ENCODE measurements around the gene PLA2G4C. TPM values are rescaled to one million over a fixed set of nuclear protein-coding genes. Genes with fewer than 3 reads are reported as not detected.

Gene PLA2G4C
- polyA plus RNA-seq, 3 donors = 3.8 to 14.5 (median 8.5) TPM

DNA sequence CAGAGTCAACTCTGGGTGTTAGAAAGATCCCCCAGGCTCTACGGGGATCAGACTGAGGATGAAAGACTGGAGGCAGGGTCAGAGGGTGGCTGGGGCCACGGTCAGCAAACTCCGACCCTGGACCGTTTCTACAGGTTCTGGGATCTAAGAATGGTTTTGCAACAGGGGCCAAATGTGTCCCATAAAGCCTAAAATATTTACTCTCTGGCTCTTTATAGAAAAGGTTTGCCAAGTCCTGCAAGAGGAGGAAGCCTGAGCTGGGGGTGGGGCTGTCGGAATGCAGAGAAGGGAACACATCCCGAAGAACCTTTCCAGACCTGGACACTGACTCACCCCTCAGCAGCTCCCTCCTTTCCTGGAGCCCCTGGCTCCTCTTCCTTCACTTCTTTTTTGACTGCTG is 38.8 kb upstream of the PLA2G4C start:
- H4K20me1 ChIP-seq (ENCODE audit: insufficient read depth, low read length) = no peaks in the 10 kb centered on the region
- WGBS (ENCODE audit: insufficient coverage) = 94% methylated on average over 2 of the region's 6 CpGs
- no peak overlapping the region for H2AFZ ChIP-seq (ENCODE audit: insufficient read depth, low read depth, low read length, poor library complexity, severe bottlenecking)
- no peak for DNase-seq
- H3K9me3 ChIP-seq (replicated peaks in 1 of 2; ENCODE audit: control insufficient read depth in 1 of 2, insufficient read depth in 1 of 2, low read length in 2 of 2) = no peaks in the 10 kb centered on the region
- no peak overlapping the region for H3K27ac ChIP-seq (ENCODE audit: low read depth in 1 of 2, low read length in 2 of 2)
- Mint-ChIP-seq H3K4me3 (no peak overlapping the region), H3K9me3 (peaks cover 0 to 2% (median 0%) of the 10 kb centered on the region in 7 donors), H3K4me1 (no peaks in the 10 kb centered on the region), H3K27me3 (ENCODE audit: low read depth in 3 of 3) (peaks cover 0 to 1% (median 0%) of the 10 kb centered on the region in 3 donors), H3K27ac (no peak overlapping the region), H3K36me3 (peaks cover 31 to 63% of the 10 kb centered on the region in 2 donors)
- H3K27me3 ChIP-seq (ENCODE audit: control insufficient read depth in 2 of 2, insufficient read depth in 2 of 2, low read length in 2 of 2) = no peaks in the 10 kb centered on the region
- H3K9ac ChIP-seq (ENCODE audit: insufficient read depth, low read length, poor library complexity, severe bottlenecking) = no peak overlapping the region
- no peaks in the 10 kb centered on the region for H3K4me1 ChIP-seq (ENCODE audit: control insufficient read depth in 1 of 2, insufficient read depth in 2 of 2, low read length in 2 of 2)
- H3K4me2 ChIP-seq (replicated peaks; ENCODE audit: extremely low read depth, low read length, poor library complexity, severe bottlenecking) = no peak overlapping the region
- H3K79me2 ChIP-seq (ENCODE audit: insufficient read depth, low read length) = no peaks in the 10 kb centered on the region
- no peak overlapping the region for H3K4me3 ChIP-seq (replicated peaks in 1 of 3; ENCODE audit: low read depth in 2 of 3, low read length in 3 of 3)
- H3K36me3 ChIP-seq (replicated peaks in 1 of 2; ENCODE audit: control insufficient read depth in 1 of 2, insufficient read depth in 2 of 2, low read length in 2 of 2) = peaks cover 7 to 49% of the 10 kb centered on the region in 2 donors
- intact Hi-C loops (cut with micrococcal nuclease) = no loop called here
- TF ChIP-seq, protein P1, sequence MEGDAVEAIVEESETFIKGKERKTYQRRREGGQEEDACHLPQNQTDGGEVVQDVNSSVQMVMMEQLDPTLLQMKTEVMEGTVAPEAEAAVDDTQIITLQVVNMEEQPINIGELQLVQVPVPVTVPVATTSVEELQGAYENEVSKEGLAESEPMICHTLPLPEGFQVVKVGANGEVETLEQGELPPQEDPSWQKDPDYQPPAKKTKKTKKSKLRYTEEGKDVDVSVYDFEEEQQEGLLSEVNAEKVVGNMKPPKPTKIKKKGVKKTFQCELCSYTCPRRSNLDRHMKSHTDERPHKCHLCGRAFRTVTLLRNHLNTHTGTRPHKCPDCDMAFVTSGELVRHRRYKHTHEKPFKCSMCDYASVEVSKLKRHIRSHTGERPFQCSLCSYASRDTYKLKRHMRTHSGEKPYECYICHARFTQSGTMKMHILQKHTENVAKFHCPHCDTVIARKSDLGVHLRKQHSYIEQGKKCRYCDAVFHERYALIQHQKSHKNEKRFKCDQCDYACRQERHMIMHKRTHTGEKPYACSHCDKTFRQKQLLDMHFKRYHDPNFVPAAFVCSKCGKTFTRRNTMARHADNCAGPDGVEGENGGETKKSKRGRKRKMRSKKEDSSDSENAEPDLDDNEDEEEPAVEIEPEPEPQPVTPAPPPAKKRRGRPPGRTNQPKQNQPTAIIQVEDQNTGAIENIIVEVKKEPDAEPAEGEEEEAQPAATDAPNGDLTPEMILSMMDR (IDR thresholded peaks at IDR 0.05) = no peak

DNA sequence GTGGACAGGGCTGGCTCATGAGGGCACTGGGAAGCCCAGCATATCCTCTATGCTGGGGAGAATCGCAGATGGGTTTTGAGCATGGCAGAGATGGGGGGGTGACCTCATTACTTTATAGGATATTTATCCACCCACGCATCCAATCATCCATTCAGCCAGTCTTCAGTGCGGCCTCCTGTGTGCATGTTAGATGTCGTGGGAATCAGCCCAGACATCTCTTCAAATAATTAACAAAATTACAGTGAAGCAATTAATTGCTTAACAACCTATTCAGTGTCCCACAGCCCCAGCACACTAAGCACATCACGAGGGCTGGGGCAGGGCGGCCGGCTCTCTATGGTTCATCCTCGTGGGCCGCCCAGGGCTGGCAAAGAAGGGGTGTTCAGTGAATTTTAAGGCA is 38.0 kb upstream of the PLA2G4C start:
- Histone ChIP-seq H4K20me1 (ENCODE audit: insufficient read depth, low read length) (no peaks in the 10 kb centered on the region), H3K9me3 (replicated peaks in 1 of 2; ENCODE audit: control insufficient read depth in 1 of 2, insufficient read depth in 1 of 2, low read length in 2 of 2) (no peaks in the 10 kb centered on the region), H3K9ac (ENCODE audit: insufficient read depth, low read length, poor library complexity, severe bottlenecking) (no peak overlapping the region), H3K4me1 (ENCODE audit: control insufficient read depth in 1 of 2, insufficient read depth in 2 of 2, low read length in 2 of 2) (no peaks in the 10 kb centered on the region), H3K4me3 (replicated peaks in 1 of 3; ENCODE audit: low read depth in 2 of 3, low read length in 3 of 3) (no peak overlapping the region), H3K36me3 (replicated peaks in 1 of 2; ENCODE audit: control insufficient read depth in 1 of 2, insufficient read depth in 2 of 2, low read length in 2 of 2) (peaks cover 11 to 51% of the 10 kb centered on the region in 2 donors), H2AFZ (ENCODE audit: insufficient read depth, low read depth, low read length, poor library complexity, severe bottlenecking) (no peak overlapping the region), H3K79me2 (ENCODE audit: insufficient read depth, low read length) (no peaks in the 10 kb centered on the region), H3K27me3 (ENCODE audit: control insufficient read depth in 2 of 2, insufficient read depth in 2 of 2, low read length in 2 of 2) (no peaks in the 10 kb centered on the region), H3K4me2 (replicated peaks; ENCODE audit: extremely low read depth, low read length, poor library complexity, severe bottlenecking) (no peak overlapping the region), H3K27ac (ENCODE audit: low read depth in 1 of 2, low read length in 2 of 2) (no peak overlapping the region)
- DNase-seq = no peak
- no peaks in the 10 kb centered on the region for H3K4me1 Mint-ChIP-seq
- peaks cover 0 to 1% (median 0%) of the 10 kb centered on the region in 3 donors for H3K27me3 Mint-ChIP-seq (ENCODE audit: low read depth in 3 of 3)
- H3K27ac Mint-ChIP-seq = no peak overlapping the region
- H3K36me3 Mint-ChIP-seq = peaks cover 38 to 65% of the 10 kb centered on the region in 2 donors
- WGBS (ENCODE audit: insufficient coverage) = 100% methylated on average over 2 of the region's 9 CpGs
- peaks cover 0 to 2% (median 0%) of the 10 kb centered on the region in 7 donors for H3K9me3 Mint-ChIP-seq
- intact Hi-C loops (cut with micrococcal nuclease) = no loop called here
- H3K4me3 Mint-ChIP-seq = no peak overlapping the region
- TF ChIP-seq, protein P1 (IDR thresholded peaks at IDR 0.05) = no peak
